ENCODE measurements around the gene H6PD.

Gene H6PD

GRCh38 chr1:9309080-9309479 is 74.5 kb downstream of the H6PD start:
- Histone ChIP-seq H3K9me3 (no peaks in the 10 kb centered on the region), H3K36me3 (no peaks in the 10 kb centered on the region), H3K4me3 (ENCODE audit: low read depth, low read length) (no peak overlapping the region), H3K4me1 (no peaks in the 10 kb centered on the region), H3K27me3 (no peaks in the 10 kb centered on the region)
- no peak for TF ChIP-seq CTCF (IDR thresholded peaks at IDR 0.05; ENCODE audit: low read depth, low read length)
- no peak for DNase-seq

GRCh38 chr1:9309991-9310390 is 75.4 kb downstream of the H6PD start:
- TF ChIP-seq CTCF (IDR thresholded peaks at IDR 0.05; ENCODE audit: low read depth, low read length): no peak
- H3K4me3 ChIP-seq (ENCODE audit: low read depth, low read length): no peak overlapping the region
- no peak for DNase-seq

GRCh38 chr1:9311029-9311428 is 76.5 kb downstream of the H6PD start:
- no peak for TF ChIP-seq CTCF (IDR thresholded peaks at IDR 0.05; ENCODE audit: low read depth, low read length)
- DNase-seq: no peak
- Histone ChIP-seq H3K36me3 (no peaks in the 10 kb centered on the region), H3K9me3 (no peaks in the 10 kb centered on the region), H3K4me3 (ENCODE audit: low read depth, low read length) (no peak overlapping the region), H3K4me1 (no peaks in the 10 kb centered on the region), H3K27me3 (no peaks in the 10 kb centered on the region)

More at GRCh38 chr1:9309991-9310390, 75.4 kb downstream of the H6PD start:
- Histone ChIP-seq H3K9me3 (no peaks in the 10 kb centered on the region), H3K27me3 (no peaks in the 10 kb centered on the region), H3K36me3 (no peaks in the 10 kb centered on the region), H3K4me1 (no peaks in the 10 kb centered on the region)

- H3K9me3 ChIP-seq: no peaks in the 10 kb centered on the region
- TF ChIP-seq CTCF (IDR thresholded peaks at IDR 0.05; ENCODE audit: low read depth, low read length): no peak
- no peak for DNase-seq
- H3K36me3 ChIP-seq: no peaks in the 10 kb centered on the region
- H3K27me3 ChIP-seq: no peaks in the 10 kb centered on the region
- no peaks in the 10 kb centered on the region for H3K4me1 ChIP-seq
- H3K4me3 ChIP-seq (ENCODE audit: low read depth, low read length): no peak overlapping the region
Measured at GRCh38 chr1:9311479-9311878, 76.9 kb downstream of the H6PD start.

- no peak for TF ChIP-seq CTCF (IDR thresholded peaks at IDR 0.05; ENCODE audit: low read depth, low read length)
- Histone ChIP-seq H3K9me3 (no peaks in the 10 kb centered on the region), H3K4me1 (no peaks in the 10 kb centered on the region), H3K4me3 (ENCODE audit: low read depth, low read length) (no peak overlapping the region), H3K27me3 (no peaks in the 10 kb centered on the region), H3K36me3 (no peaks in the 10 kb centered on the region)
- no peak for DNase-seq
Measured at GRCh38 chr1:9312168-9312720, 77.7 kb downstream of the H6PD start.

- H3K4me1 ChIP-seq: no peaks in the 10 kb centered on the region
- no peak for DNase-seq
Measured at GRCh38 chr1:9313576-9313975, 79.0 kb downstream of the H6PD start.

More at GRCh38 chr1:9313576-9313975, 79.0 kb downstream of the H6PD start:
- H3K9me3 ChIP-seq: no peaks in the 10 kb centered on the region
- TF ChIP-seq CTCF (IDR thresholded peaks at IDR 0.05; ENCODE audit: low read depth, low read length): no peak
- H3K36me3 ChIP-seq: no peaks in the 10 kb centered on the region
- no peaks in the 10 kb centered on the region for H3K27me3 ChIP-seq
- no peak overlapping the region for H3K4me3 ChIP-seq (ENCODE audit: low read depth, low read length)
